ENCODE results near the gene HDAC9. TPM values are rescaled to one million over a fixed set of nuclear protein-coding genes. Genes with fewer than 3 reads are reported as not detected.
A peak's percentile ranks its signal among the peaks of the same experiment; 100 is the strongest.

The HDAC9 gene
- total RNA-seq, 6 donors from 2014 or later = 8.4 to 23.1 (median 10.4) TPM

DNA sequence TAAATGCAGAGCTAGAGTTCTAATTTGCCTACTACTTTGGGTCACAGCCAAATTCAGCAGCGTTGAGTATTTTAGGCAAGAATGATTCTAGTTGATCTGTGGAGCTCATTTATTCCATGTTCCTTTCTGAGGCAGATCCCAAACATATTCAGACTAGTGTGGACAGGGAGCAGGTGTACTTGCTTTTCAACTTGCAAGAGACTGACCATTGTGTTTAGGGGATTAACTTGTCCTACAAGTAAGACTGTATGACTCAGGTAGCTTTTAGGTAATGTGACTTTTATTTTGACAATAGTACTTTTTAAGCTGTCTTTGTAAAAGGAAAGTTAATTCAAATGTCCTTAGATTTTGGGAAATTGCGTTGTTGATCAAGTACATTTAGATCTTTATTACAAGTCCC lies 336.4 kb downstream of the HDAC9 start:
- 68 to 78% methylated on average over 2 of the region's 2 CpGs for WGBS, 2 donors
- TF ChIP-seq EP300 (IDR thresholded peaks at IDR 0.05) (no peak), POLR2AphosphoS5 (IDR thresholded peaks at IDR 0.05) (no peak), POLR2A (IDR thresholded peaks at IDR 0.05) (no peak)
- TF ChIP-seq, protein P1, sequence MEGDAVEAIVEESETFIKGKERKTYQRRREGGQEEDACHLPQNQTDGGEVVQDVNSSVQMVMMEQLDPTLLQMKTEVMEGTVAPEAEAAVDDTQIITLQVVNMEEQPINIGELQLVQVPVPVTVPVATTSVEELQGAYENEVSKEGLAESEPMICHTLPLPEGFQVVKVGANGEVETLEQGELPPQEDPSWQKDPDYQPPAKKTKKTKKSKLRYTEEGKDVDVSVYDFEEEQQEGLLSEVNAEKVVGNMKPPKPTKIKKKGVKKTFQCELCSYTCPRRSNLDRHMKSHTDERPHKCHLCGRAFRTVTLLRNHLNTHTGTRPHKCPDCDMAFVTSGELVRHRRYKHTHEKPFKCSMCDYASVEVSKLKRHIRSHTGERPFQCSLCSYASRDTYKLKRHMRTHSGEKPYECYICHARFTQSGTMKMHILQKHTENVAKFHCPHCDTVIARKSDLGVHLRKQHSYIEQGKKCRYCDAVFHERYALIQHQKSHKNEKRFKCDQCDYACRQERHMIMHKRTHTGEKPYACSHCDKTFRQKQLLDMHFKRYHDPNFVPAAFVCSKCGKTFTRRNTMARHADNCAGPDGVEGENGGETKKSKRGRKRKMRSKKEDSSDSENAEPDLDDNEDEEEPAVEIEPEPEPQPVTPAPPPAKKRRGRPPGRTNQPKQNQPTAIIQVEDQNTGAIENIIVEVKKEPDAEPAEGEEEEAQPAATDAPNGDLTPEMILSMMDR (IDR thresholded peaks at IDR 0.05) = no peak

DNA sequence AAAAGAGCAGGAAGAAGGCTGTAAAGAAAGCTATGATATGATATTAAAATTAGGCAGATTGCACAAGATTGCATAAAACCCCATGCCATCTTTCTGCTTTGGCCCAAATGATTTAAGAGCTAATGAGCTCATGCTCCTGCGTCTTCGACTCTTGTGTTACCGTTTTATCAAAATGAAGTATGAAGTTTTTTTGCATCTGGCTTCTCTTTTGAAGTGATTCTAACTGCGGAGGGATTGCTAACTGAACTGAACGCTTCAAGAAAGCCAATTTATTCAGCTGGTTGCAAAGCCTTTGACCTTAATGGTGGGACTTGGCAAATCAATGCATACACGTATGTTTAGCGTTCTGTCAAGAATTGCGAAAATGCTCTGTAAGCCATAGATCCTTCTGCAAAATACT lies 339.0 kb downstream of the HDAC9 start:
- TF ChIP-seq POLR2AphosphoS5 (IDR thresholded peaks at IDR 0.05) = no peak
- TF ChIP-seq POLR2A (IDR thresholded peaks at IDR 0.05) = no peak
- no peak for TF ChIP-seq EP300 (IDR thresholded peaks at IDR 0.05)
- Histone ChIP-seq H3K4me1 (no peaks in the 10 kb centered on the region), H3K9me3 (no peaks in the 10 kb centered on the region), H3K27me3 (no peaks in the 10 kb centered on the region), H3K27ac (no peak overlapping the region), H3K4me3 (no peak overlapping the region), H3K36me3 (no peaks in the 10 kb centered on the region)
- ATAC-seq (ENCODE audit: low FRiP score in 2 of 2) = no peak
- no peak for DNase-seq
- 77 to 86% methylated on average over 8 of the region's 8 CpGs for WGBS, 2 donors

More for the DNA sequence above, 336.4 kb downstream of the HDAC9 start:
- Histone ChIP-seq H3K36me3 (no peaks in the 10 kb centered on the region), H3K4me3 (no peak overlapping the region), H3K27ac (no peak overlapping the region), H3K4me1 (no peaks in the 10 kb centered on the region), H3K9me3 (no peaks in the 10 kb centered on the region), H3K27me3 (no peaks in the 10 kb centered on the region)
- ATAC-seq (ENCODE audit: low FRiP score in 2 of 2) (no peak), DNase-seq (no peak)

DNA sequence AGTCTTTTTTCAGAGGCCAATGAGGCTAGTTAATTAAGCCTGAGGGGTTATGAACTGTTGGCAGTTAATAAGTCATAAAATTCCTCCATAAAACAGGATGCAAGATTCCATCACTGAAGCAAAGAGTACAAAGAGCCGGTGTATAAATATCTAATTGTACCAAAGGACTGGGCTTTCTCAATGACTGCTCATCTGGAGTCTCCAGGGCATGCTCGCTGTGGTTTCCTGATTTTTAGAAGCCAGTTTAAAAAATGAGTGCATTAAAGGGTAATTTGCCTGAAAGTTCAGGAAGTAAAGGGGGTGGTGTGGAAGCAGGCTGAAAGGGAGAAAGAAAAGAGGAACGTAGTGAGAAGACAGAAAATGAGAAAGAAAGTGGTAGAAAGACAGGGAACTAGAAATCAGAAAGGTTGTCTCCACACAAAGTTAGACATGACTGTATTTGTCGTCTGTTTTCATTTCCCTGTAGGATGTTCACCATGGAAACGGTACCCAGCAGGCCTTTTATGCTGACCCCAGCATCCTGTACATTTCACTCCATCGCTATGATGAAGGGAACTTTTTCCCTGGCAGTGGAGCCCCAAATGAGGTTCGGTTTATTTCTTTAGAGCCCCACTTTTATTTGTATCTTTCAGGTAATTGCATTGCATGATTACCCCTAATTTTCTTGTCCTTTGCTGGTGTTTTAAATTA lies 339.6 kb downstream of the HDAC9 start:
- no peak overlapping the region for H3K4me3 ChIP-seq
- H3K9me3 ChIP-seq = no peaks in the 10 kb centered on the region
- no peak overlapping the region for H3K27ac ChIP-seq
- no peak for TF ChIP-seq EP300 (IDR thresholded peaks at IDR 0.05)
- no peak for TF ChIP-seq POLR2AphosphoS5 (IDR thresholded peaks at IDR 0.05)
- TF ChIP-seq, protein P1 (IDR thresholded peaks at IDR 0.05) = no peak
- no peak for TF ChIP-seq POLR2A (IDR thresholded peaks at IDR 0.05)
- no peak for DNase-seq
- whole genome bisulfite sequencing, 2 donors = 50 to 55% methylated on average over 7 of the region's 7 CpGs
- no peaks in the 10 kb centered on the region for H3K36me3 ChIP-seq
- no peaks in the 10 kb centered on the region for H3K4me1 ChIP-seq
- no peaks in the 10 kb centered on the region for H3K27me3 ChIP-seq
- peak in 1 of 2 donors; percentile 52 for ATAC-seq (ENCODE audit: low FRiP score in 2 of 2)

DNA sequence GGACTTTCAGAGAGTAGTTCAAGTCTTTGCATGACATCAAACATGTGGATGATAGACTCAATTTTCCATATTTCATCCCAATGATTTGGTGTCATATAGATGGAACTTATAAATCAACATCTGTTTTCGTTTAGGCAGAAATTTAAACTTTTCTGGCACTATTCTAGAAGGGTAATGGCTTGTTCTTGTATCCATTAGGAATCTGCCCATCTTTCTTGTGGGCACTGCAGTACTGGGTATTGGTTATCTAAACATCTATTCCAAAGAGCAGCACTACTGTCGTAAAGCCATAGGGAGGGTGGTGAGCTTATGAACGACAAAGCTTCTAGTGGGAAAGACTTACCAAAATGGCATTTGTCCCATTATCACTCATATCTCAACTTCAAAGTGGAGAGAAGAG lies 348.4 kb downstream of the HDAC9 start:
- ATAC-seq (ENCODE audit: low FRiP score in 2 of 2) (no peak), DNase-seq (no peak)
- Histone ChIP-seq H3K9me3 (no peaks in the 10 kb centered on the region), H3K27ac (no peak overlapping the region), H3K4me1 (no peaks in the 10 kb centered on the region), H3K36me3 (no peaks in the 10 kb centered on the region), H3K4me3 (no peak overlapping the region), H3K27me3 (no peaks in the 10 kb centered on the region)
- WGBS, 2 donors = 77 to 80% methylated on average over 3 of the region's 3 CpGs
- no peak for TF ChIP-seq POLR2AphosphoS5 (IDR thresholded peaks at IDR 0.05)
- TF ChIP-seq POLR2A (IDR thresholded peaks at IDR 0.05) = no peak
- TF ChIP-seq EP300 (IDR thresholded peaks at IDR 0.05) = no peak
- TF ChIP-seq, protein P1 (IDR thresholded peaks at IDR 0.05) = no peak

DNA sequence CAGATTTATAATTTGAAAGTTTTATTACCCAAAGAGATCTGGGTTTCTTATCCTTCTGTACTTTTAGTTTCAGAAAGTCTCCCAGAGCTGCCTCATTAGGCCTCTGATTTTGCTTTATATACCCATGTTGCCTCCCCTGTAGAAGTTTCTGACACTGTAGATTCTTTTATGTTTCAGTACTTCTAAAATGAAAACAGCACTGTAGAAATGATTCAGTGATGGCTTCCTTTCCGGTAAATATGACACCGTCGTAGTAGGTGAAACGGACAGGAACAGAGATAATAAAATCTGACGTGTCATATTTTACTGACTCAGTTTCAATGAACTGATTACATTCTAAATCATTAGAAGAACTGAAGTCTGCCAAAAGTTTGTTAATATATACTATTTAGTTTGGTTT lies 349.2 kb downstream of the HDAC9 start:
- Histone ChIP-seq H3K4me3 (no peak overlapping the region), H3K27me3 (no peaks in the 10 kb centered on the region), H3K36me3 (no peaks in the 10 kb centered on the region), H3K9me3 (no peaks in the 10 kb centered on the region), H3K27ac (no peak overlapping the region), H3K4me1 (no peaks in the 10 kb centered on the region)
- ATAC-seq (ENCODE audit: low FRiP score in 2 of 2) = no peak
- TF ChIP-seq EP300 (IDR thresholded peaks at IDR 0.05) (no peak), POLR2AphosphoS5 (IDR thresholded peaks at IDR 0.05) (no peak), POLR2A (IDR thresholded peaks at IDR 0.05) (no peak)
- TF ChIP-seq, protein P1 (IDR thresholded peaks at IDR 0.05) = no peak
- DNase-seq = no peak
- 90 to 93% methylated on average over 5 of the region's 5 CpGs for WGBS, 2 donors
